HepG2 (cell line): Measurements from ENCODE around the gene SEC23IP. TPM values are rescaled to one million over a fixed set of nuclear protein-coding genes. Genes with fewer than 3 reads are reported as not detected.

ENCODE experiments used
- CREB1 ChIP-seq, 2 experiments: fragments of 450-650 bp in 1 of 2; IDR thresholded peaks; 2 replicates each; pipeline ENCODE4 v1.6.1; 2016 to 2017; ENCODE audit warnings: control low read depth in 1 of 2, mild to moderate bottlenecking in 1 of 2, missing compliant biosample characterization in 1 of 2, missing genetic modification characterization in 1 of 2
- ETV5 ChIP-seq: IDR thresholded peaks from 2 replicates; pipeline ENCODE4 v1.6.1; 2018; ENCODE audit warnings: missing biosample characterization, missing genetic modification reagents, inconsistent platforms, borderline replicate concordance
- HDAC2 ChIP-seq: sonication (generic); formaldehyde crosslinking; IDR thresholded peaks from 2 replicates; pipeline ENCODE4 v1.4.0; 2020; ENCODE audit warnings: missing genetic modification reagents
- HNRNPLL ChIP-seq: fragments of 200-400 bp; formaldehyde crosslinking; IDR thresholded peaks from 2 replicates; pipeline ENCODE4 v1.6.1; 2017; ENCODE audit warnings: mild to moderate bottlenecking, low read depth, low read length; ENCODE audit not compliant: poor library complexity, severe bottlenecking
- KDM4B ChIP-seq: sonication (generic); formaldehyde crosslinking; IDR thresholded peaks from 2 replicates; pipeline ENCODE4 v1.4.0; 2020; ENCODE audit warnings: missing genetic modification reagents
- KLF9 ChIP-seq: IDR thresholded peaks from 2 replicates; pipeline ENCODE4 v1.6.1; 2016; ENCODE audit warnings: low read depth
- KMT2A ChIP-seq: sonication (generic); formaldehyde crosslinking; IDR thresholded peaks from 2 replicates; pipeline ENCODE4 v1.4.0; 2020; ENCODE audit warnings: missing genetic modification reagents
- NPAS2 ChIP-seq: sonication (generic); formaldehyde crosslinking; IDR thresholded peaks from 2 replicates; pipeline ENCODE4 v1.8.0; 2022; ENCODE audit warnings: mild to moderate bottlenecking, missing genetic modification reagents, borderline replicate concordance
- POLR2A ChIP-seq, 2 experiments: IDR thresholded peaks; 2 replicates each; pipeline ENCODE4 v1.6.1; 2011; ENCODE audit warnings: low read depth in 2 of 2, low read length in 2 of 2, mild to moderate bottlenecking in 1 of 2, moderate library complexity in 1 of 2; ENCODE audit not compliant: insufficient read depth in 1 of 2
- SIX1 ChIP-seq: sonication (generic); formaldehyde crosslinking; IDR thresholded peaks from 2 replicates; pipeline ENCODE4 v1.4.0; 2020; ENCODE audit warnings: missing genetic modification reagents, borderline replicate concordance
- SP140L ChIP-seq: sonication (generic); formaldehyde crosslinking; IDR thresholded peaks from 2 replicates; pipeline ENCODE4 v1.4.0; 2020; ENCODE audit warnings: missing genetic modification reagents, borderline replicate concordance
- YEATS2 ChIP-seq: sonication (generic); formaldehyde crosslinking; IDR thresholded peaks from 2 replicates; pipeline ENCODE4 v1.4.0; 2020; ENCODE audit warnings: missing genetic modification reagents, borderline replicate concordance
- ZNF160 ChIP-seq: sonication (generic); formaldehyde crosslinking; IDR thresholded peaks from 2 replicates; pipeline ENCODE4 v1.8.0; 2022; ENCODE audit warnings: mild to moderate bottlenecking, inconsistent platforms, missing genetic modification reagents
- ZNF644 ChIP-seq: IDR thresholded peaks from 2 replicates; pipeline ENCODE4 v1.6.1; 2016; ENCODE audit warnings: low read depth
- ZNF749 ChIP-seq: sonication (generic); formaldehyde crosslinking; IDR thresholded peaks from 2 replicates; pipeline ENCODE4 v1.8.0; 2022; ENCODE audit warnings: mild to moderate bottlenecking, missing genetic modification reagents, moderate library complexity, borderline replicate concordance
- ZNF761 ChIP-seq: sonication (generic); formaldehyde crosslinking; conservative IDR thresholded peaks from 2 replicates; pipeline ENCODE4 v1.4.0; 2020; ENCODE audit warnings: mild to moderate bottlenecking, missing genetic modification reagents
- polyA plus RNA-seq, 8 experiments: library from polyadenylated mRNA; depleted of rRNA in 3 of 8; stranded (reverse) in 7 of 8; unstranded in 1 of 8; fragments of >200 nt; fragmentation: Illumina TruSeq in 4 of 8; extraction: Trizol in 4 of 8; gene quantifications; 2 replicates each; pipeline versions ENCODE4 v1.2.1 to v1.2.3, GENCODE V29; 2011 to 2016; ENCODE audit warnings: low read depth in 4 of 8, missing spikeins in 1 of 8, mixed read lengths in 1 of 8; ENCODE audit not compliant: insufficient read depth in 1 of 8
- total RNA-seq, 5 experiments: library from RNA; depleted of rRNA; stranded (reverse); fragments of >200 nt; fragmentation: Illumina TruSeq; extraction: Trizol; gene quantifications; 2 replicates each; pipeline ENCODE4 v1.2.3, GENCODE V29; 2016; ENCODE audit warnings: low read depth in 1 of 5
- TF ChIP-seq, protein P1 (sequence below): sonication (generic); formaldehyde crosslinking; IDR thresholded peaks from 2 replicates; pipeline ENCODE4 v1.4.0; 2020; ENCODE audit warnings: missing genetic modification reagents, borderline replicate concordance
- TF ChIP-seq, protein P2 (sequence below): sonication (generic); formaldehyde crosslinking; IDR thresholded peaks from 2 replicates; pipeline ENCODE4 v1.5.0; 2020; ENCODE audit warnings: mild to moderate bottlenecking, missing genetic modification reagents, borderline replicate concordance
- TF ChIP-seq, protein P3 (sequence below): sonication (generic); formaldehyde crosslinking; IDR thresholded peaks from 2 replicates; pipeline ENCODE4 v1.8.0; 2022; ENCODE audit warnings: mild to moderate bottlenecking, missing genetic modification reagents, borderline replicate concordance
- TF ChIP-seq, protein P4 (sequence below): sonication (generic); formaldehyde crosslinking; IDR thresholded peaks from 2 replicates; pipeline ENCODE4 v1.8.0; 2023; ENCODE audit warnings: mild to moderate bottlenecking, missing genetic modification reagents

Gene SEC23IP
- total and polyA plus RNA-seq, 2 of the 13 experiments (the other 11 are each of a cell fraction or from before 2014, with no cell fraction given) = 32.3 to 57.7 TPM

DNA sequence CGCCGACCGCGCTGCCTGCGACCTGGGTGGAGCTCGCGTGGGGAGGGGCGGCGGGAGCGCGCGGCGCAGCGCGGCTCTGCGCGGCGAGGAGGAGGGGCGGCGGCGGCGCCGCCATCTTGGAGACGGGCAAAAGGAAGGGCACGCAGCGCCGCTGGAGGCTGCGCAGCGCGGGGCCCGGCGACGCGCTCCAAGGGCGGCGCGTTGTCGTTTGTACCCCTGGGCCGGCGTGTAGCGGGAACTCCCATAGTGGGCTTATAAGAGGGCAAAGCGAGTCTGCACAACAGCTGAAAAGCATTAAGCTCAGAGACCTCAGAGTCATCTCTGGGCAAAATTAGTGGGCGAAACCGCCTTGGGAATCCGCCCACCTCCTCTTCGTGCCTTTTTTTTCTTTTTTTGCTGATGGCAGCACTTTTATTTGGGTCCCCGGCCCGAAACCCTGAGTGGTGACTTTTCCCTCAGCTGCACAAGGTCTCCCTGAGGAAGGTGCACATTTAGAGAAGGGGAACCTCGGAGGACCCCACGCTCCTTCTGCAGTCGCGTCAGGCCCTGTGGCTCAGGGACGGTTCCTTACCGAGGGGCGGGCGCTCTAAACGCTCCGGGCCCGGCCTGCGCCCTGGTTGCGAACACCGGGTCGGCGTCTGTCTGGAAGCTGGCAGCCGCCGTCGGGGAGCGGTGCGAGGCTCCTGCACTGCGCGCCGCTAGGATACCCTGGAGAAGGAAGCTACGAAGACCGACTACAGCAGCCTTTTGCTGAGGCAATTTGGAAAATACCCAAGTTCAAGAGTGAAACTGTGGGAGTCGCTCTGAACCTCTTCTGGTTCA, 19.5 kb upstream of the SEC23IP start (continued):
- TF ChIP-seq ZNF160 (CRISPR knock-in tag) (no peak; the same call in 1 of the 2 replicates), KLF9 (CRISPR knock-in tag) (no peak), ZNF761 (CRISPR knock-in tag) (peak; percentile 74; the same call in 1 of the 2 replicates), CREB1 (IDR thresholded peaks at IDR 0.05) (no peak), CREB1 (CRISPR knock-in tag; IDR thresholded peaks at IDR 0.05) (peak; percentile 31; the same call in 1 of the 2 replicates), YEATS2 (peak; percentile 56), KMT2A (CRISPR knock-in tag) (peak; percentile 68; the same call in 1 of the 2 replicates), POLR2A (IDR thresholded peaks at IDR 0.05; ENCODE audit: insufficient read depth in 1 of 2, low read depth in 2 of 2, low read length in 2 of 2) (peak; percentile 77 to 78), SP140L (CRISPR knock-in tag) (0 out of 2 replicates have a peak, but pooled peaks have one; percentile 32), KDM4B (CRISPR knock-in tag) (0 out of 2 replicates have a peak, but pooled peaks have one; percentile 18), ZNF749 (CRISPR knock-in tag) (0 out of 2 replicates have a peak, but pooled peaks have one; percentile 50), ETV5 (CRISPR knock-in tag) (no peak), ZNF644 (no peak), HNRNPLL (peak; percentile 78), SIX1 (CRISPR knock-in tag) (no peak), HDAC2 (CRISPR knock-in tag) (no peak), NPAS2 (CRISPR knock-in tag) (no peak)
- TF ChIP-seq, protein P1, sequence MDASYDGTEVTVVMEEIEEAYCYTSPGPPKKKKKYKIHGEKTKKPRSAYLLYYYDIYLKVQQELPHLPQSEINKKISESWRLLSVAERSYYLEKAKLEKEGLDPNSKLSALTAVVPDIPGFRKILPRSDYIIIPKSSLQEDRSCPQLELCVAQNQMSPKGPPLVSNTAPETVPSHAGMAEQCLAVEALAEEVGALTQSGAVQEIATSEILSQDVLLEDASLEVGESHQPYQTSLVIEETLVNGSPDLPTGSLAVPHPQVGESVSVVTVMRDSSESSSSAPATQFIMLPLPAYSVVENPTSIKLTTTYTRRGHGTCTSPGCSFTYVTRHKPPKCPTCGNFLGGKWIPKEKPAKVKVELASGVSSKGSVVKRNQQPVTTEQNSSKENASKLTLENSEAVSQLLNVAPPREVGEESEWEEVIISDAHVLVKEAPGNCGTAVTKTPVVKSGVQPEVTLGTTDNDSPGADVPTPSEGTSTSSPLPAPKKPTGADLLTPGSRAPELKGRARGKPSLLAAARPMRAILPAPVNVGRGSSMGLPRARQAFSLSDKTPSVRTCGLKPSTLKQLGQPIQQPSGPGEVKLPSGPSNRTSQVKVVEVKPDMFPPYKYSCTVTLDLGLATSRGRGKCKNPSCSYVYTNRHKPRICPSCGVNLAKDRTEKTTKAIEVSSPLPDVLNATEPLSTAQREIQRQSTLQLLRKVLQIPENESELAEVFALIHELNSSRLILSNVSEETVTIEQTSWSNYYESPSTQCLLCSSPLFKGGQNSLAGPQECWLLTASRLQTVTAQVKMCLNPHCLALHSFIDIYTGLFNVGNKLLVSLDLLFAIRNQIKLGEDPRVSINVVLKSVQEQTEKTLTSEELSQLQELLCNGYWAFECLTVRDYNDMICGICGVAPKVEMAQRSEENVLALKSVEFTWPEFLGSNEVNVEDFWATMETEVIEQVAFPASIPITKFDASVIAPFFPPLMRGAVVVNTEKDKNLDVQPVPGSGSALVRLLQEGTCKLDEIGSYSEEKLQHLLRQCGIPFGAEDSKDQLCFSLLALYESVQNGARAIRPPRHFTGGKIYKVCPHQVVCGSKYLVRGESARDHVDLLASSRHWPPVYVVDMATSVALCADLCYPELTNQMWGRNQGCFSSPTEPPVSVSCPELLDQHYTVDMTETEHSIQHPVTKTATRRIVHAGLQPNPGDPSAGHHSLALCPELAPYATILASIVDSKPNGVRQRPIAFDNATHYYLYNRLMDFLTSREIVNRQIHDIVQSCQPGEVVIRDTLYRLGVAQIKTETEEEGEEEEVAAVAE = no peak
- TF ChIP-seq, protein P2, sequence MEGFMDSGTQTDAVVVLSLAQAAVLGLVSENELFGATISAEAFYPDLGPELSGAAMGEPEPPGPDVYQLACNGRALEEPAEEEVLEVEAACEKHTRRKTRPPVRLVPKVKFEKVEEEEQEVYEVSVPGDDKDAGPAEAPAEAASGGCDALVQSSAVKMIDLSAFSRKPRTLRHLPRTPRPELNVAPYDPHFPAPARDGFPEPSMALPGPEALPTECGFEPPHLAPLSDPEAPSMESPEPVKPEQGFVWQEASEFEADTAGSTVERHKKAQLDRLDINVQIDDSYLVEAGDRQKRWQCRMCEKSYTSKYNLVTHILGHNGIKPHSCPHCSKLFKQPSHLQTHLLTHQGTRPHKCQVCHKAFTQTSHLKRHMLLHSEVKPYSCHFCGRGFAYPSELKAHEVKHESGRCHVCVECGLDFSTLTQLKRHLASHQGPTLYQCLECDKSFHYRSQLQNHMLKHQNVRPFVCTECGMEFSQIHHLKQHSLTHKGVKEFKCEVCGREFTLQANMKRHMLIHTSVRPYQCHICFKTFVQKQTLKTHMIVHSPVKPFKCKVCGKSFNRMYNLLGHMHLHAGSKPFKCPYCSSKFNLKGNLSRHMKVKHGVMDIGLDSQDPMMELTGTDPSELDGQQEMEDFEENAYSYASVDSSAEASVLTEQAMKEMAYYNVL (CRISPR knock-in tag) = no peak
- TF ChIP-seq, protein P3, sequence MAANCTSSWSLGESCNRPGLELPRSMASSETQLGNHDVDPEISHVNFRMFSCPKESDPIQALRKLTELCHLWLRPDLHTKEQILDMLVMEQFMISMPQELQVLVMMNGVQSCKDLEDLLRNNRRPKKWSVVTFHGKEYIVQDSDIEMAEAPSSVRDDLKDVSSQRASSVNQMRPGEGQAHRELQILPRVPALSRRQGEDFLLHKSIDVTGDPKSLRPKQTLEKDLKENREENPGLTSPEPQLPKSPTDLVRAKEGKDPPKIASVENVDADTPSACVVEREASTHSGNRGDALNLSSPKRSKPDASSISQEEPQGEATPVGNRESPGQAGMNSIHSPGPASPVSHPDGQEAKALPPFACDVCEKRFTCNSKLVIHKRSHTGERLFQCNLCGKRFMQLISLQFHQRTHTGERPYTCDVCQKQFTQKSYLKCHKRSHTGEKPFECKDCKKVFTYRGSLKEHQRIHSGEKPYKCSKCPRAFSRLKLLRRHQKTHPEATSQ (CRISPR knock-in tag) = no peak
- TF ChIP-seq, protein P4, sequence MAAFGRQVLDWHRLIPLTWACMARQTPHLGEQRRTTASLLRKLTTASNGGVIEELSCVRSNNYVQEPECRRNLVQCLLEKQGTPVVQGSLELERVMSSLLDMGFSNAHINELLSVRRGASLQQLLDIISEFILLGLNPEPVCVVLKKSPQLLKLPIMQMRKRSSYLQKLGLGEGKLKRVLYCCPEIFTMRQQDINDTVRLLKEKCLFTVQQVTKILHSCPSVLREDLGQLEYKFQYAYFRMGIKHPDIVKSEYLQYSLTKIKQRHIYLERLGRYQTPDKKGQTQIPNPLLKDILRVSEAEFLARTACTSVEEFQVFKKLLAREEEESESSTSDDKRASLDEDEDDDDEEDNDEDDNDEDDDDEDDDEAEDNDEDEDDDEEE (CRISPR knock-in tag) = peak; percentile 64; the same call in 1 of the 2 replicates
